HG03066 (cell line): ENCODE measurements around the gene OVOL3.

Source experiments
- ATAC-seq: cut with Tn5 transposase; IDR thresholded peaks from one replicate; pipeline ENCODE4 v1.9.1; 2021; ENCODE audit warnings: low read depth; ENCODE audit not compliant: unreplicated experiment

OVOL3 gene

DNA sequence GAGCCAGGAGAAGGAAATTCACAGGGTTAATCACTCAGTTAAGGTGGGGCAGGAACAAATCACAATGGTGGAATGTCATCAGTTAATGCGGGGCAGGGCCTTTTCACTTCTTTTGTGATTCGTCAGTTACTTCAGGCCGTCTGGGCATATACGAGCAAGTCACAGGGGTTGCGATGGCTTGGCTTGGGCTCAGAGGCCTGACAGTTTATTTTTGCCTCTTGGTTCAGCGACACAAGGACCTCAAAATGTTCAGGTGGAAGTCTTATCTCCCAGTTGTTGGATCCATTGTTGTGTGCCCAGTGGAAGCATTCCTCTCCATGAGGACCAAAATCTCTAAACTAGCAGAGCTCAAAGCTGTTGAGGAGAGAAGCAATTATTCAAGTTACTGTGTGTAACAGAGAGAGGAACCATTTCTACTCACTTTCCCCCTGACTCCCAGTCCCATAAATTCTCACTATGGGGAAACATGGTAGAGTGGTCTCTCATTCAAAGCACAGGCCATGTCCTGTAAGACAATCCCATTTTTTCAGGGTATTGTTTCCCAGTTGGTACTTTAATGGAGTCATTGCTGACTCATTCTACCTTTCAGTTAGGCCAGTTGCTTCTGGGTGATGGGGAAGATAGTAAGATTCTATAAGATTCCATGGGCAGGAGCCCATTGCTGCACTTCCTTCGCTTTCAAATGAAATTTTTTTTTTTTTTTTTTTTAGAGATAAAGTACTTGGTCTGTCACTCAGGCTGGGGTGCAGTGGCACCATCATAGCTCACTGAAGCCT lies 50.1 kb downstream of the OVOL3 start:
- ATAC-seq: no peak
